ENCODE measurements around the gene PLSCR4.

Gene PLSCR4

GRCh38 chr3:146152834-146153233, 98.1 kb downstream of the PLSCR4 start:
- ChIA-PET CTCF (interaction anchor here (0.6 to 0.7 kb wide), 2 partner anchors 87 to 216 kb away, joined by 3 read pairs; no protein-coding TSS in a partner anchor), POLR2A (ENCODE audit: low non-redundant PET) (no interaction called here)
- H3K27ac ChIP-seq = no peak overlapping the region
- TF ChIP-seq, protein P1, sequence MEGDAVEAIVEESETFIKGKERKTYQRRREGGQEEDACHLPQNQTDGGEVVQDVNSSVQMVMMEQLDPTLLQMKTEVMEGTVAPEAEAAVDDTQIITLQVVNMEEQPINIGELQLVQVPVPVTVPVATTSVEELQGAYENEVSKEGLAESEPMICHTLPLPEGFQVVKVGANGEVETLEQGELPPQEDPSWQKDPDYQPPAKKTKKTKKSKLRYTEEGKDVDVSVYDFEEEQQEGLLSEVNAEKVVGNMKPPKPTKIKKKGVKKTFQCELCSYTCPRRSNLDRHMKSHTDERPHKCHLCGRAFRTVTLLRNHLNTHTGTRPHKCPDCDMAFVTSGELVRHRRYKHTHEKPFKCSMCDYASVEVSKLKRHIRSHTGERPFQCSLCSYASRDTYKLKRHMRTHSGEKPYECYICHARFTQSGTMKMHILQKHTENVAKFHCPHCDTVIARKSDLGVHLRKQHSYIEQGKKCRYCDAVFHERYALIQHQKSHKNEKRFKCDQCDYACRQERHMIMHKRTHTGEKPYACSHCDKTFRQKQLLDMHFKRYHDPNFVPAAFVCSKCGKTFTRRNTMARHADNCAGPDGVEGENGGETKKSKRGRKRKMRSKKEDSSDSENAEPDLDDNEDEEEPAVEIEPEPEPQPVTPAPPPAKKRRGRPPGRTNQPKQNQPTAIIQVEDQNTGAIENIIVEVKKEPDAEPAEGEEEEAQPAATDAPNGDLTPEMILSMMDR (conservative IDR thresholded peaks at IDR 0.05; ENCODE audit: low read depth) = no peak
- no peak for DNase-seq (ENCODE audit: low spot score)

DNA sequence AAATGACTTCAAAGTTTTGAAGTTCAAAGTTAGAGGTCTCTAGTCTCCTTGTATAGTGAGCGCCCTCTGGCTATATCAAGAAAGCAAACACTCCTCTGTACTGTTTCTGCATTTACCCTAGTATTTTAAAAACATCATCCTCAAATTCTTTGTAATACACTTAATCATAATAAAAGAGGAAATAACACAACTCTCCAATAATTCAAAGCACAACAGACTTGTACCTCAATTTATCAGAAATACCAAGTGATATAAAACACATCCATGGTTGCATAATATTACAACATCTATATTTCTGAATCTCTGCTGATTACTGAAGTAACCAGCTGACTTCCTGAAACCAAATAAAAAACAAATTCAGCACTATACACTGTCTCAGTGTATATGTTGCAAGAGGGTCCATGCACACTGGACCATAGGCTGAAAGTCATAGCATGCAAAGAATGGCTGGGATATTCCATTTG, 102.4 kb downstream of the PLSCR4 start:
- H3K27ac ChIP-seq = no peak overlapping the region
- CTCF ChIA-PET = no interaction called here

GRCh38 chr3:146145642-146146041, 105.3 kb downstream of the PLSCR4 start:
- ChIA-PET POLR2A (ENCODE audit: low non-redundant PET) (no interaction called here), CTCF (no interaction called here)
- H3K27ac ChIP-seq = no peak overlapping the region
- DNase-seq (ENCODE audit: low spot score) = no peak
- TF ChIP-seq, protein P1 (conservative IDR thresholded peaks at IDR 0.05; ENCODE audit: low read depth) = no peak

More for the DNA sequence above, 102.4 kb downstream of the PLSCR4 start:
- TF ChIP-seq, protein P1 (conservative IDR thresholded peaks at IDR 0.05; ENCODE audit: low read depth) = no peak; the same call in 1 of the 2 replicates
- no peak for DNase-seq (ENCODE audit: low spot score)
- POLR2A ChIA-PET (ENCODE audit: low non-redundant PET) = interaction anchor here (0.6 kb wide), 1 partner anchor 12 kb away, joined by 3 read pairs; no protein-coding TSS in a partner anchor

GRCh38 chr3:146142757-146143156, 108.1 kb downstream of the PLSCR4 start:
- ChIA-PET POLR2A (ENCODE audit: low non-redundant PET) (no interaction called here), CTCF (interaction anchor here (0.6 kb wide), 1 partner anchor 762 kb away, joined by 3 read pairs; no protein-coding TSS in a partner anchor)
- H3K27ac ChIP-seq = no peak overlapping the region
- TF ChIP-seq, protein P1 (conservative IDR thresholded peaks at IDR 0.05; ENCODE audit: low read depth) = no peak
- DNase-seq (ENCODE audit: low spot score) = no peak
